Measurements from ENCODE around the gene DDX47. TPM values are rescaled to one million over a fixed set of nuclear protein-coding genes. Genes with fewer than 3 reads are reported as not detected.
A peak's percentile ranks its signal among the peaks of the same experiment; 100 is the strongest.

DDX47 gene
- polyA plus RNA-seq, 1 of the 3 experiments (the other 2 are of a cell fraction), result 68.4 TPM

DNA sequence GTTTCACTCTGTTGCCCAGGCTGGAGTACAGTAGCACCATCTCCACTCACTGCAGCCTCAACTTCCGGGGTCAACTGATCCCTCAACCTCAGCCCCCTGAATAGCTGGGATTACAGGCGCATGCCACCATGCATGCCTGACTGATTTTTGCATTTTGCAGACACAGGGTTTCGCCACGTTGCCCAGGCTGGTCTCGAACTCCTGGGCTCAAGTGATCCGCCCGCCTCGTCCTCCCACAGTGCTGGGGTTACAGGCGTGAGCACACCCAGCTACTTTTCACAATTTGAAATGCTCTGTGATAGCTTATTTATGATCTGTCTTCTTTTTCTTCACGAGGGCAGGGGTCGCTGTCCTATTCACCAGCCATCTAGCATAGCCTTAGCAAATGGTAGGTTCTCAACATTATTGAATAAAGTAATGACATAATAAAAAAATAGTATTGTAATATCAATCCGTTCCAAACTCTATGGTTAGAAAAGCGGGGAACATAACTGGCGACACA, 477 bp upstream of the DDX47 start:
- H3K27ac ChIP-seq (ENCODE audit: low read depth in 2 of 2, low read length in 1 of 2), result no peak overlapping the region
- WGBS (ENCODE audit: low lambda C conversion rate), result 71% methylated on average over 14 of the region's 14 CpGs

More for the DNA sequence above, 477 bp upstream of the DDX47 start:
- Histone ChIP-seq H3K36me3 (replicated peaks in 1 of 2; ENCODE audit: control insufficient read depth in 1 of 2, insufficient read depth in 2 of 2, low read length in 1 of 2) (peaks cover 25 to 27% of the 10 kb centered on the region in 2 experiments), H3K4me1 (ENCODE audit: control insufficient read depth in 1 of 2, insufficient read depth in 2 of 2, low read depth in 1 of 2, low read length in 1 of 2) (peaks cover 10 to 13% of the 10 kb centered on the region in 2 experiments; a peak in 3 of 4 replicates), H3K27me3 (ENCODE audit: insufficient read depth) (no peaks in the 10 kb centered on the region), H3K4me2 (no peak overlapping the region), H3K9me3 (no peaks in the 10 kb centered on the region), H2AFZ (ENCODE audit: low read depth) (peak overlapping the region; percentile 59; the same call in 1 of the 2 replicates), H3K9ac (no peak overlapping the region), H3K9me2 (no peaks in the 10 kb centered on the region), H3K79me2 (ENCODE audit: insufficient read depth) (peaks cover 46% of the 10 kb centered on the region), H3K4me3 (ENCODE audit: low read depth in 2 of 2, low read length in 1 of 2) (no peak overlapping the region), H4K20me1 (ENCODE audit: insufficient read depth) (no peaks in the 10 kb centered on the region), H3F3A (replicated peaks; ENCODE audit: insufficient read depth) (peaks cover 23% of the 10 kb centered on the region)
- DNase-seq, result no peak
- TF ChIP-seq GABPA (IDR thresholded peaks at IDR 0.05; ENCODE audit: low read depth) (no peak), RXRA (IDR thresholded peaks at IDR 0.05; ENCODE audit: borderline replicate concordance, low read depth) (no peak), YY1 (IDR thresholded peaks at IDR 0.05; ENCODE audit: low read depth) (no peak), MXI1 (IDR thresholded peaks at IDR 0.05; ENCODE audit: low read depth, low read length) (no peak), USF1 (IDR thresholded peaks at IDR 0.05; ENCODE audit: borderline replicate concordance, low read depth) (no peak), REST (IDR thresholded peaks at IDR 0.05; ENCODE audit: low read depth, low read length) (no peak), NFIC (IDR thresholded peaks at IDR 0.05; ENCODE audit: borderline replicate concordance) (no peak), ZBTB33 (IDR thresholded peaks at IDR 0.05; ENCODE audit: borderline replicate concordance, low read depth) (no peak), RAD21 (IDR thresholded peaks at IDR 0.05; ENCODE audit: low read length) (no peak), TCF12 (IDR thresholded peaks at IDR 0.05) (no peak), RFX5 (IDR thresholded peaks at IDR 0.05; ENCODE audit: low read length) (no peak), CTCF (IDR thresholded peaks at IDR 0.05) (no peak), NRF1 (IDR thresholded peaks at IDR 0.05; ENCODE audit: low read depth, low read length) (no peak)
- CTCF ChIA-PET, result interaction anchor here (0.7 to 3.8 kb wide), 14 partner anchors 9 to 75 kb away, joined by 3 to 23 read pairs (median 4); no protein-coding TSS in a partner anchor
- POLR2A ChIA-PET, result interaction anchor here (1.6 kb wide), 1 partner anchor 21 kb away, joined by 8 read pairs; no protein-coding TSS in a partner anchor
